Neuronal stem cell (in vitro differentiated cells): ENCODE results near the gene FTSJ1.

Source experiments
- DNase-seq: peaks from one replicate; pipeline ENCODE4 v3.0.0-alpha.2; 2013; ENCODE audit warnings: low spot score
- H2AFZ ChIP-seq: one replicate; pipeline ENCODE4 v1.6.1; 2013; ENCODE audit warnings: mild to moderate bottlenecking, low read length, inconsistent platforms
- H2AK5ac ChIP-seq: 2 replicates; pipeline ENCODE4 v1.6.1; 2013; ENCODE audit warnings: low read depth, mild to moderate bottlenecking, inconsistent platforms, low read length, moderate library complexity, mixed read lengths
- H2BK120ac ChIP-seq: 2 replicates; pipeline ENCODE4 v1.6.1; 2013; ENCODE audit warnings: low read depth, mild to moderate bottlenecking, inconsistent platforms, low read length, moderate library complexity, mixed read lengths
- H2BK12ac ChIP-seq: one replicate; pipeline ENCODE4 v1.6.1; 2013; ENCODE audit warnings: low read length, inconsistent platforms
- H2BK15ac ChIP-seq: 2 replicates; pipeline ENCODE4 v1.6.1; 2013; ENCODE audit warnings: mild to moderate bottlenecking, low read length, inconsistent platforms, mixed read lengths
- H2BK5ac ChIP-seq: one replicate; pipeline ENCODE4 v1.6.1; 2013; ENCODE audit warnings: inconsistent platforms, mild to moderate bottlenecking, low read length, moderate library complexity
- H3K14ac ChIP-seq: one replicate; pipeline ENCODE4 v1.6.1; 2013; ENCODE audit warnings: low read length, inconsistent platforms
- H3K18ac ChIP-seq: 2 replicates; pipeline ENCODE4 v1.6.1; 2013; ENCODE audit warnings: low read length, inconsistent platforms
- H3K23ac ChIP-seq: 2 replicates; pipeline ENCODE4 v1.6.1; 2013; ENCODE audit warnings: low read depth, mild to moderate bottlenecking, mixed read lengths, low read length, inconsistent platforms; ENCODE audit not compliant: poor library complexity
- H3K27ac ChIP-seq: replicated peaks from 3 replicates; pipeline ENCODE4 v1.5.1; 2013; ENCODE audit warnings: low read length, inconsistent platforms
- H3K27me3 ChIP-seq, 3 experiments: 2 replicates each; pipeline ENCODE4 v1.6.1; 2013; ENCODE audit warnings: low read length in 3 of 3, mild to moderate bottlenecking in 2 of 3, inconsistent platforms in 1 of 3, low read depth in 1 of 3, mixed read lengths in 1 of 3, moderate library complexity in 1 of 3; ENCODE audit not compliant: control insufficient read depth in 3 of 3, insufficient read depth in 3 of 3
- H3K36me3 ChIP-seq, 2 donors: replicated peaks in 1 of 2; 2 replicates each; pipeline ENCODE4 v1.6.1; 2013; ENCODE audit warnings: low read length in 2 of 2; ENCODE audit not compliant: control insufficient read depth in 2 of 2, insufficient read depth in 2 of 2
- H3K4ac ChIP-seq: 2 replicates; pipeline ENCODE4 v1.6.1; 2013; ENCODE audit warnings: inconsistent platforms, mild to moderate bottlenecking, low read length, moderate library complexity
- H3K4me1 ChIP-seq, 2 donors: 1 replicate in 1 of 2; 2 replicates in 1 of 2; pipeline ENCODE4 v1.6.1; 2013; ENCODE audit warnings: low read length in 2 of 2, low read depth in 1 of 2; ENCODE audit not compliant: control insufficient read depth in 2 of 2, insufficient read depth in 1 of 2
- H3K4me2 ChIP-seq: one replicate; pipeline ENCODE4 v1.6.1; 2013; ENCODE audit warnings: mild to moderate bottlenecking, low read length, inconsistent platforms; ENCODE audit not compliant: insufficient read depth, poor library complexity, severe bottlenecking
- H3K4me3 ChIP-seq, 2 donors: 2 replicates each; pipeline ENCODE4 v1.5.1; 2013; ENCODE audit warnings: low read length in 2 of 2, mild to moderate bottlenecking in 2 of 2, inconsistent platforms in 1 of 2, moderate library complexity in 1 of 2
- H3K79me1 ChIP-seq: one replicate; pipeline ENCODE4 v1.6.1; 2013; ENCODE audit warnings: low read depth, mild to moderate bottlenecking, inconsistent platforms, low read length, moderate library complexity
- H3K9ac ChIP-seq: one replicate; pipeline ENCODE4 v1.6.1; 2013; ENCODE audit warnings: mild to moderate bottlenecking, low read depth, low read length, inconsistent platforms; ENCODE audit not compliant: poor library complexity
- H3K9me3 ChIP-seq, 2 donors: replicated peaks in 1 of 2; 2 replicates each; pipeline versions ENCODE3 to v1.6.1; 2013; ENCODE audit warnings: low read length in 2 of 2, mild to moderate bottlenecking in 2 of 2, inconsistent platforms in 1 of 2, low read depth in 1 of 2, mixed read lengths in 1 of 2, moderate library complexity in 1 of 2; ENCODE audit not compliant: control insufficient read depth in 2 of 2, insufficient read depth in 1 of 2
- H4K8ac ChIP-seq: one replicate; pipeline ENCODE4 v1.6.1; 2013; ENCODE audit warnings: low read depth, mild to moderate bottlenecking, inconsistent platforms, low read length, moderate library complexity
- H4K91ac ChIP-seq: one replicate; pipeline ENCODE4 v1.6.1; 2013; ENCODE audit warnings: low read length, low read depth, mild to moderate bottlenecking, inconsistent platforms; ENCODE audit not compliant: poor library complexity
- WGBS, 2 donors: extraction: QIAGEN DNeasy Blood & Tissue Kit; methylation state at CpG; one replicate each; pipeline ENCODE4 v1.1.7; 2013; ENCODE audit warnings: missing lambda C conversion rate in 2 of 2, mixed read lengths in 1 of 2; ENCODE audit not compliant: insufficient read length in 2 of 2, insufficient replicate concordance in 1 of 2; ENCODE audit errors: extremely low coverage in 2 of 2; 5-methylcytosine and 5-hydroxymethylcytosine counted together

Gene FTSJ1

DNA sequence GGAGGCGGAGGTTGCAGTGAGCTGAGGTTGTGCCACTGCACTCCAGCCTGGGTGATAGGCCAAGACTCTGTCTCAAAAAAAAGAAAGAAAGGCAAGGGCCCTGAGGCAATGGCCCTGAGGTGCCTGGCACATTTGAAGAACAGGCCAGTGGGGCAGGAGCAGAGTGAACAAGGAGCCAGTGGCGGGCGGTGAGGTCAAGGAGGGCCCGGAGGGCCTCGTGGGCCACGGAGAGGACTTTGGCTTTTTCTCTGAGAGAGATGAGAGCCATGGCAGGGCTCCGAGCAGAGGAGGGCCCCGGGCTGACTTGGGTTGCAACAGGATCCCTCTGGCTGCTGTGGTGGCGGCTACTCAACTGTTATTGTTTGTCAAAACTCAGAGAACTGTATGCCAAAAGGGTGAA, 13.3 kb downstream of the FTSJ1 start:
- H3K79me1 ChIP-seq: no peaks in the 10 kb centered on the region
- peaks cover 3 to 16% of the 10 kb centered on the region in 2 donors for H3K36me3 ChIP-seq
- H3K9ac ChIP-seq: no peak overlapping the region
- no peak overlapping the region for H2BK120ac ChIP-seq
- H3K27ac ChIP-seq: no peak overlapping the region
- H2BK12ac ChIP-seq: no peak overlapping the region
- no peak overlapping the region for H3K18ac ChIP-seq
- H3K27me3 ChIP-seq: no peaks in the 10 kb centered on the region
- WGBS, 2 donors: no CpG with 5 or more reads among the region's 9 CpGs
- H3K4me3 ChIP-seq: no peak overlapping the region
- no peak overlapping the region for H2BK15ac ChIP-seq
- no peak overlapping the region for H2AFZ ChIP-seq
- no peaks in the 10 kb centered on the region for H3K4me1 ChIP-seq
- no peak overlapping the region for H3K4me2 ChIP-seq
- no peak overlapping the region for H2AK5ac ChIP-seq
- no peak overlapping the region for H2BK5ac ChIP-seq
- no peak for DNase-seq
- no peak overlapping the region for H4K8ac ChIP-seq
- no peak overlapping the region for H3K4ac ChIP-seq
- no peak overlapping the region for H4K91ac ChIP-seq
- H3K14ac ChIP-seq: no peak overlapping the region
- no peak overlapping the region for H3K23ac ChIP-seq
- H3K9me3 ChIP-seq: no peaks in the 10 kb centered on the region

DNA sequence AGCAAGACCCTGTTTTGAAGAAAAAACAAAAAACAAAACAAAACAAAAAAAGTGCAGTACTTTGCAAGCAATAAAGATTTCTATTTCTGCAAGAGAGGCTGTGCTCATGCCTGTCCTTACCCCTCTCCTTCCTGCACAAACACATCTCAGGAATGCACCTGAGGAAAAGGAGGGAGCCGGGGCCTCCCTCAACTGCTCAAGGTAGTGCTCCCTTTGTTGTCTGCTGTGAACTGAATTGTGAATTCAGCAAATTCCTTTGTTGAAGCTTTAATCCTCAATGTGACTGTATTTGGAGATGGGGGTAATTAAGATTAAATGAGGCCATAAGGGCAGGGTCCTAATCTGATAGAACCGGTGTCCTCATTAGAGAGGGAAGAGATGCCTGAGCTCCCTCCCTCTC, 13.9 kb downstream of the FTSJ1 start:
- Histone ChIP-seq H3K4me2 (no peak overlapping the region), H3K4ac (no peak overlapping the region), H3K9me3 (no peaks in the 10 kb centered on the region), H2BK5ac (no peak overlapping the region), H2BK15ac (no peak overlapping the region), H4K8ac (no peak overlapping the region), H2AFZ (no peak overlapping the region), H3K36me3 (peaks cover 3 to 12% of the 10 kb centered on the region in 2 donors), H2BK120ac (no peak overlapping the region), H3K4me1 (no peaks in the 10 kb centered on the region), H4K91ac (no peak overlapping the region), H2AK5ac (no peak overlapping the region), H2BK12ac (no peak overlapping the region), H3K23ac (no peak overlapping the region), H3K79me1 (no peaks in the 10 kb centered on the region), H3K27me3 (no peaks in the 10 kb centered on the region), H3K4me3 (no peak overlapping the region), H3K14ac (no peak overlapping the region), H3K18ac (no peak overlapping the region), H3K27ac (no peak overlapping the region), H3K9ac (no peak overlapping the region)
- no CpG with 5 or more reads among the region's 2 CpGs for WGBS, 2 donors
- DNase-seq: no peak

DNA sequence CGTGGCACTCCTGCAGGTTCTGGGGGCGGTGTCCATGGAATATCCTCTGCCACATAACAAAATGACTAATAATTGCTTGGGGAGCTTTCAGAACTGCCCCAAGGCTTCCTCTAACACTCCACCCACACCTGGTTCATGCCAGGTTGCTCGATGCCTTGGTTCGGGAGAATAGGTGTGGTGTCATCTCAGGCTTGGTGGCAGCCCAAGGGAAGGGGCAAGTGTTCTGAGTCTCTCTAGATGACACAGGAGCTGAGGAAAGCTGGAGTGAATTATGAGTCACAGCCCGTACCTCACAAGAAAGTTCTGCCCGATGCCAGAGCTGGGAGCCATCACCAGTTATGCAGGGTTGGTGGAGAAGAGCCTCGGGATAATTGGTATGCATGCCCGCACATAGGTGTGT, 14.7 kb downstream of the FTSJ1 start:
- Histone ChIP-seq H3K4me2 (no peak overlapping the region), H4K91ac (no peak overlapping the region), H3K9ac (no peak overlapping the region), H2AK5ac (no peak overlapping the region), H3K23ac (no peak overlapping the region), H3K14ac (no peak overlapping the region), H3K27me3 (no peaks in the 10 kb centered on the region), H3K36me3 (peaks cover 3 to 8% of the 10 kb centered on the region in 2 donors), H2BK5ac (no peak overlapping the region), H3K27ac (no peak overlapping the region), H2BK15ac (no peak overlapping the region), H2BK120ac (no peak overlapping the region), H3K4ac (no peak overlapping the region), H2AFZ (no peak overlapping the region), H3K9me3 (no peaks in the 10 kb centered on the region), H2BK12ac (no peak overlapping the region), H3K4me3 (no peak overlapping the region), H3K4me1 (no peaks in the 10 kb centered on the region), H4K8ac (no peak overlapping the region), H3K18ac (no peak overlapping the region), H3K79me1 (no peaks in the 10 kb centered on the region)
- WGBS, 2 donors: no CpG with 5 or more reads among the region's 8 CpGs
- DNase-seq: no peak

DNA sequence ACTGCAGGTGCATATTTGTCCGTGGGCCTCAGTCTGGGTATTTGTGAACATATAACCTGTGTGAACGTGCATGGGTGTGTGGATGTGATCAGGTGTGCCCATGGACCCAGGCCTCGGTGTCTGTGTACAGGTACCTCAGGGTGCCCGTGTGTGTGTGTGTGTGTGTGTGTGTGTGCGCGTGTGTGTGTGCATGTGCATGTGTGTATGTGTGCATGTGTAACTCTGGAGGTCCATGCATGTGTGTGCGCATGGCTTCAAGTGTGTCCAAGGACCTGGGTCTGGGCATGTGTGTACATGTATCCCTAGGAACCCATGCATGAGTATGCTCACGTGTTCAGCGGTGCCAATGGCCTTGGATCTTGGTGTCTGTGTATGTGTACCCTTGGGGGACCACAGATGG, 15.8 kb downstream of the FTSJ1 start:
- Histone ChIP-seq H2BK15ac (no peak overlapping the region), H3K4ac (no peak overlapping the region), H2AFZ (no peak overlapping the region), H3K9ac (peak overlapping the region; percentile 4), H3K18ac (no peak overlapping the region), H3K27me3 (no peaks in the 10 kb centered on the region), H2AK5ac (no peak overlapping the region), H3K27ac (no peak overlapping the region), H4K8ac (no peak overlapping the region), H2BK5ac (no peak overlapping the region), H3K14ac (no peak overlapping the region), H2BK120ac (no peak overlapping the region), H2BK12ac (no peak overlapping the region), H3K4me3 (no peak overlapping the region), H3K9me3 (no peaks in the 10 kb centered on the region), H3K36me3 (peaks cover 3 to 8% of the 10 kb centered on the region in 2 donors), H3K4me2 (no peak overlapping the region), H3K79me1 (no peaks in the 10 kb centered on the region), H3K23ac (no peak overlapping the region), H4K91ac (no peak overlapping the region), H3K4me1 (no peaks in the 10 kb centered on the region)
- no peak for DNase-seq
- WGBS, 2 donors: no CpG with 5 or more reads among the region's 9 CpGs
